ENCODE results near the gene ZBTB16. TPM values are rescaled to one million over a fixed set of nuclear protein-coding genes. Genes with fewer than 3 reads are reported as not detected.

The ZBTB16 gene
- total and polyA plus RNA-seq, 4 donors, result 21.4 to 224 (median 102) TPM

- no peaks in the 10 kb centered on the region for H3K9me3 ChIP-seq (ENCODE audit: control insufficient read depth in 4 of 4, insufficient read depth in 3 of 4, low read length in 3 of 4)
- no peak for TF ChIP-seq CTCF (IDR thresholded peaks at IDR 0.05; ENCODE audit: control extremely low read depth, extremely low read depth)
- DNase-seq, result no peak
- 74 to 79% methylated on average over 4 of the region's 4 CpGs for WGBS, 2 donors
- H3K27ac ChIP-seq (ENCODE audit: low read depth in 1 of 2, low read length in 1 of 2), result no peak overlapping the region
- peaks cover 0 to 31% (median 0%) of the 10 kb centered on the region in 5 donors for H3K4me1 ChIP-seq (ENCODE audit: control insufficient read depth in 5 of 5, insufficient read depth in 5 of 5, low read length in 5 of 5)
- ATAC-seq (ENCODE audit: insufficient read depth, low FRiP score), result no peak
- H3K27me3 ChIP-seq (ENCODE audit: control insufficient read depth in 3 of 3, insufficient read depth in 3 of 3, low read length in 2 of 3), result peaks cover 0 to 4% (median 0%) of the 10 kb centered on the region in 3 donors
- no peak overlapping the region for H3K9ac ChIP-seq (ENCODE audit: insufficient read depth in 1 of 2, low read length in 2 of 2)
- peaks cover 2 to 39% (median 23%) of the 10 kb centered on the region in 4 donors for H3K36me3 ChIP-seq (ENCODE audit: control insufficient read depth in 4 of 4, insufficient read depth in 4 of 4, low read length in 4 of 4)
- H3K4me3 ChIP-seq, result no peak overlapping the region
Measured at GRCh38 chr11:114068327-114068726, 8.8 kb downstream of the ZBTB16 start.

- Histone ChIP-seq H3K9ac (ENCODE audit: insufficient read depth in 1 of 2, low read length in 2 of 2) (no peak overlapping the region), H3K36me3 (ENCODE audit: control insufficient read depth in 4 of 4, insufficient read depth in 4 of 4, low read length in 4 of 4) (peaks cover 0 to 32% (median 12%) of the 10 kb centered on the region in 4 donors), H3K9me3 (ENCODE audit: control insufficient read depth in 4 of 4, insufficient read depth in 3 of 4, low read length in 3 of 4) (no peaks in the 10 kb centered on the region), H3K27me3 (ENCODE audit: control insufficient read depth in 3 of 3, insufficient read depth in 3 of 3, low read length in 2 of 3) (peaks cover 0 to 6% (median 0%) of the 10 kb centered on the region in 3 donors), H3K4me1 (ENCODE audit: control insufficient read depth in 5 of 5, insufficient read depth in 5 of 5, low read length in 5 of 5) (peaks cover 0 to 36% (median 11%) of the 10 kb centered on the region in 5 donors), H3K27ac (ENCODE audit: low read depth in 1 of 2, low read length in 1 of 2) (peak overlapping the region in 1 of 2 donors; percentile 95), H3K4me3 (no peak overlapping the region)
- DNase-seq, result no peak
- no peak for TF ChIP-seq CTCF (IDR thresholded peaks at IDR 0.05; ENCODE audit: control extremely low read depth, extremely low read depth)
- 73 to 79% methylated on average over 7 of the region's 7 CpGs for WGBS, 2 donors
- no peak for ATAC-seq (ENCODE audit: insufficient read depth, low FRiP score)
Measured at GRCh38 chr11:114070464-114071139, 11.1 kb downstream of the ZBTB16 start.

- H3K36me3 ChIP-seq (ENCODE audit: control insufficient read depth in 4 of 4, insufficient read depth in 4 of 4, low read length in 4 of 4), result peaks cover 0 to 32% (median 9%) of the 10 kb centered on the region in 4 donors
- H3K27me3 ChIP-seq (ENCODE audit: control insufficient read depth in 3 of 3, insufficient read depth in 3 of 3, low read length in 2 of 3), result peaks cover 0 to 8% (median 0%) of the 10 kb centered on the region in 3 donors
- H3K9ac ChIP-seq (ENCODE audit: insufficient read depth in 1 of 2, low read length in 2 of 2), result no peak overlapping the region
- TF ChIP-seq CTCF (IDR thresholded peaks at IDR 0.05; ENCODE audit: control extremely low read depth, extremely low read depth), result no peak
- no peak overlapping the region for H3K4me3 ChIP-seq
- H3K27ac ChIP-seq (ENCODE audit: low read depth in 1 of 2, low read length in 1 of 2), result peak overlapping the region in 1 of 2 donors; percentile 35
- ATAC-seq (ENCODE audit: insufficient read depth, low FRiP score) (no peak), DNase-seq (no peak)
- peaks cover 7 to 43% (median 27%) of the 10 kb centered on the region in 5 donors for H3K4me1 ChIP-seq (ENCODE audit: control insufficient read depth in 5 of 5, insufficient read depth in 5 of 5, low read length in 5 of 5)
- H3K9me3 ChIP-seq (ENCODE audit: control insufficient read depth in 4 of 4, insufficient read depth in 3 of 4, low read length in 3 of 4), result no peaks in the 10 kb centered on the region
- WGBS, 2 donors, result 61 to 73% methylated on average over 9 of the region's 9 CpGs
Measured at GRCh38 chr11:114073007-114073827, 13.7 kb downstream of the ZBTB16 start.
